IMR-90 (cell line): ENCODE results near the gene LAG3. TPM values are rescaled to one million over a fixed set of nuclear protein-coding genes. Genes with fewer than 3 reads are reported as not detected.

ENCODE experiments used
- ATAC-seq: fragments of 200-7000 bp; cut with Tn5 transposase; 2 replicates; pipeline ENCODE4 v1.9.1; 2020; ENCODE audit warnings: low read depth, mild to moderate bottlenecking, moderate library complexity
- BruUV-seq: library from RNA; stranded (reverse); fragments of 400-500 nt; replicated peaks from 2 replicates; lab custom pipeline; 2021; lab: Mats Ljungman, UMichigan
- CTCF ChIA-PET: fragments of 300-600 bp; formaldehyde crosslinking; extraction: SDS; loops from one replicate; lab custom pipeline; 2021; ENCODE audit warnings: antibody characterized with exemption; lab: Yijun Ruan, JAX
- POLR2A ChIA-PET: fragments of 300-600 bp; sonication (Branson Sonifier 250); formaldehyde crosslinking; loops from one replicate; lab custom pipeline; 2022; ENCODE audit warnings: antibody characterized with exemption; ENCODE audit not compliant: unreplicated experiment; lab: Charles Lee
- DNase-seq: peaks from one replicate; pipeline ENCODE4 v3.0.0; 2013
- H2AFZ ChIP-seq: replicated peaks from 2 replicates; pipeline ENCODE3; 2013; ENCODE audit warnings: low read length, mild to moderate bottlenecking; ENCODE audit not compliant: poor library complexity
- H2AK5ac ChIP-seq: 2 replicates; pipeline ENCODE4 v1.6.1; 2013; ENCODE audit warnings: low read depth, low read length, inconsistent platforms
- H2AK9ac ChIP-seq: replicated peaks from 2 replicates; pipeline ENCODE3; 2013; ENCODE audit warnings: mild to moderate bottlenecking, low read depth, low read length, moderate library complexity; ENCODE audit not compliant: poor library complexity
- H2BK120ac ChIP-seq: 2 replicates; pipeline ENCODE4 v1.6.1; 2013; ENCODE audit warnings: low read depth, low read length, inconsistent platforms
- H2BK15ac ChIP-seq: 3 replicates; pipeline ENCODE4 v1.6.1; 2013; ENCODE audit warnings: low read depth, low read length, inconsistent platforms
- H2BK20ac ChIP-seq: 2 replicates; pipeline ENCODE4 v1.6.1; 2013; ENCODE audit warnings: low read depth, mild to moderate bottlenecking, inconsistent platforms, low read length, moderate library complexity
- H2BK5ac ChIP-seq: 2 replicates; pipeline ENCODE4 v1.6.1; 2013; ENCODE audit warnings: mild to moderate bottlenecking, low read depth, low read length, inconsistent platforms; ENCODE audit not compliant: poor library complexity, severe bottlenecking
- H3K14ac ChIP-seq: replicated peaks from 2 replicates; pipeline ENCODE4 v1.6.1; 2013; ENCODE audit warnings: low read depth, low read length, inconsistent platforms
- H3K18ac ChIP-seq: 2 replicates; pipeline ENCODE4 v1.6.1; 2013; ENCODE audit warnings: low read depth, low read length, control low read depth
- H3K23ac ChIP-seq: 2 replicates; pipeline ENCODE4 v1.6.1; 2013; ENCODE audit warnings: low read depth, low read length, inconsistent platforms
- H3K27ac ChIP-seq: 2 replicates; pipeline ENCODE4 v1.5.1; 2013; ENCODE audit warnings: mild to moderate bottlenecking, control low read depth, low read length; ENCODE audit not compliant: insufficient read depth
- H3K27me3 ChIP-seq: 2 replicates; pipeline ENCODE4 v1.6.1; 2013; ENCODE audit warnings: low read length; ENCODE audit not compliant: control insufficient read depth, insufficient read depth
- H3K36me3 ChIP-seq: 2 replicates; pipeline ENCODE4 v1.6.1; 2013; ENCODE audit warnings: low read length, mixed read lengths; ENCODE audit not compliant: control insufficient read depth, insufficient read depth
- H3K4ac ChIP-seq: 2 replicates; pipeline ENCODE4 v1.6.1; 2013; ENCODE audit warnings: low read depth, low read length, inconsistent platforms
- H3K4me1 ChIP-seq: 2 replicates; pipeline ENCODE4 v1.6.1; 2013; ENCODE audit warnings: low read length, mixed read lengths; ENCODE audit not compliant: control insufficient read depth, insufficient read depth
- H3K4me2 ChIP-seq: 2 replicates; pipeline ENCODE4 v1.6.1; 2013; ENCODE audit warnings: low read depth, mild to moderate bottlenecking, control low read depth, low read length, moderate library complexity
- H3K4me3 ChIP-seq: 2 replicates; pipeline ENCODE4 v1.5.1; 2013; ENCODE audit warnings: low read depth, mild to moderate bottlenecking, control low read depth, low read length, moderate library complexity; ENCODE audit not compliant: insufficient read depth
- H3K56ac ChIP-seq: 2 replicates; pipeline ENCODE4 v1.6.1; 2013; ENCODE audit warnings: low read length, inconsistent platforms; ENCODE audit not compliant: insufficient read depth; ENCODE audit errors: extremely low read depth
- H3K79me1 ChIP-seq, 2 experiments: 2 replicates each; pipeline ENCODE4 v1.6.1; 2013; ENCODE audit warnings: low read length in 2 of 2, inconsistent platforms in 1 of 2, low read depth in 1 of 2
- H3K9ac ChIP-seq: 2 replicates; pipeline ENCODE4 v1.6.1; 2013; ENCODE audit warnings: low read depth, low read length, control low read depth
- H3K9me1 ChIP-seq: 2 replicates; pipeline ENCODE4 v1.6.1; 2013; ENCODE audit warnings: low read length, inconsistent platforms; ENCODE audit not compliant: insufficient read depth
- H3K9me3 ChIP-seq: 2 replicates; pipeline ENCODE4 v1.6.1; 2013; ENCODE audit warnings: low read length; ENCODE audit not compliant: control insufficient read depth, insufficient read depth
- H4K20me1 ChIP-seq: 2 replicates; pipeline ENCODE4 v1.6.1; 2013; ENCODE audit warnings: low read length, inconsistent platforms; ENCODE audit not compliant: insufficient read depth
- H4K5ac ChIP-seq: 2 replicates; pipeline ENCODE4 v1.6.1; 2013; ENCODE audit warnings: mild to moderate bottlenecking, low read depth, low read length, control low read depth
- H4K8ac ChIP-seq, 2 experiments: 2 replicates each; pipeline ENCODE4 v1.6.1; 2013; ENCODE audit warnings: low read depth in 2 of 2, low read length in 2 of 2, control low read depth in 1 of 2, inconsistent platforms in 1 of 2
- H4K91ac ChIP-seq: 2 replicates; pipeline ENCODE4 v1.6.1; 2013; ENCODE audit warnings: low read depth, low read length, inconsistent platforms; ENCODE audit not compliant: insufficient read depth
- BHLHE40 ChIP-seq: fragments of 150-350 bp; IDR thresholded peaks from 2 replicates; pipeline ENCODE4 v1.6.1; 2016; ENCODE audit warnings: mild to moderate bottlenecking, low read depth, low read length
- CEBPB ChIP-seq: IDR thresholded peaks from 2 replicates; pipeline ENCODE4 v1.6.1; 2012; ENCODE audit warnings: low read depth, low read length, improper control_type of control experiment
- CHD1 ChIP-seq: IDR thresholded peaks from 2 replicates; pipeline ENCODE4 v1.6.1; 2012; ENCODE audit warnings: low read depth, low read length, improper control_type of control experiment
- FOS ChIP-seq: fragments of 150-350 bp; IDR thresholded peaks from 2 replicates; pipeline ENCODE4 v1.6.1; 2016; ENCODE audit warnings: low read depth, low read length
- MAFK ChIP-seq: IDR thresholded peaks from 2 replicates; pipeline ENCODE4 v1.6.1; 2012; ENCODE audit warnings: low read depth, low read length, improper control_type of control experiment
- POLR2A ChIP-seq: IDR thresholded peaks from 2 replicates; pipeline ENCODE4 v1.6.1; 2012; ENCODE audit warnings: mild to moderate bottlenecking, low read depth, low read length
- RAD21 ChIP-seq: IDR thresholded peaks from 2 replicates; pipeline ENCODE4 v1.6.1; 2012; ENCODE audit warnings: low read length, improper control_type of control experiment
- SMC3 ChIP-seq: fragments of 150-350 bp; IDR thresholded peaks from 2 replicates; pipeline ENCODE4 v1.6.1; 2016; ENCODE audit warnings: low read depth, mild to moderate bottlenecking, antibody characterized with exemption, low read length, moderate library complexity
- WGBS, 2 experiments: methylation state at CpG; one replicate each; pipeline versions ENCODE4 v1.1.5 to v1.1.7; 2013; ENCODE audit warnings: missing lambda C conversion rate in 2 of 2; ENCODE audit not compliant: insufficient read length in 1 of 2; ENCODE audit errors: extremely low coverage in 2 of 2; 5-methylcytosine and 5-hydroxymethylcytosine counted together
- dilution Hi-C: fragments of 300-500 bp; cut with HindIII; formaldehyde crosslinking; loops from one replicate; pipeline ENCODE4 v1.14.3; 2018; ENCODE audit warnings: low sequenced_read_pairs; ENCODE audit not compliant: unreplicated experiment
- in situ Hi-C: fragments of 300-500 bp; cut with MboI; formaldehyde crosslinking; loops from 3 replicates; pipeline ENCODE4 v1.14.3; 2019; ENCODE audit warnings: low sequenced_read_pairs, inconsistent platforms, mixed read lengths
- intact Hi-C: fragments of 100-400 bp; cut with micrococcal nuclease; formaldehyde crosslinking; loops from 2 replicates; pipeline ENCODE4 v1.10.0; 2022
- polyA plus RNA-seq, 3 experiments: library from polyadenylated mRNA; depleted of rRNA; stranded (reverse); fragments of >200 nt; gene quantifications; 2 replicates each; pipeline ENCODE4 v1.2.3, GENCODE V29; 2012; ENCODE audit warnings: low replicate concordance in 1 of 3
- total RNA-seq: library from RNA; depleted of rRNA; stranded (reverse); fragments of >200 nt; gene quantifications from 2 replicates; pipeline ENCODE4 v1.2.3, GENCODE V29; 2012
- TF ChIP-seq, protein P1 (sequence below): fragments of 150-350 bp; IDR thresholded peaks from 2 replicates; pipeline ENCODE4 v1.6.1; 2016; ENCODE audit warnings: low read depth, mild to moderate bottlenecking, low read length, moderate library complexity, borderline replicate concordance
- TF ChIP-seq, protein P2 (sequence below): conservative IDR thresholded peaks from 2 replicates; pipeline ENCODE4 v1.5.1; 2012; ENCODE audit warnings: mild to moderate bottlenecking, low read depth, low read length, improper control_type of control experiment
- TF ChIP-seq, protein P3 (sequence below): fragments of 150-350 bp; IDR thresholded peaks from 2 replicates; pipeline ENCODE4 v1.6.1; 2017; ENCODE audit warnings: mild to moderate bottlenecking, antibody characterized with exemption, low read length, low read depth

The LAG3 gene
- total and polyA plus RNA-seq, 2 of the 4 experiments (the other 2 are of a cell fraction), result 0.41 TPM; not detected in 1

DNA sequence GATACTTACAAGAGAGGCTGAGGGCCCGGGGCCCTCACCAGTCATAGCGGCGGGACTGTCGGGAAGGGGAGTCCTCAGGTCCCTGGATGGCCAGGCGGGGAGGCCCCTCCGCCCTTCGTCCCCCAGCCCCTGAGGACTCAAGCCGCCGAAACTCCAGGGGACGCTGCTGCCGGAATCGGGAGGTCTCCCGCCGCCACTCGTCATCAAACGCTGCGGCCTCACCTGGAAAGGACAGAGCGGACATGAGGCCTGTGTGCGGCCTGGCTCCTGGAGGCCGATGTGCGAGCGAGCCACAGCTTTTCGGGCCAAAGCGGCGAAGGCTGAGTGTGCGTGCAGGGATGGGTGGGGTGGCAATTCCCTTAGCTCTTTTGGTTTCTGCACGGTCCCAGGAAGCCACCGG is 23.6 kb upstream of the LAG3 start:
- CTCF ChIA-PET, result no interaction called here
- in situ Hi-C loops, result no loop called here
- peaks cover 5% of the 10 kb centered on the region for H3K4me1 ChIP-seq

More for the DNA sequence above, 23.6 kb upstream of the LAG3 start:
- Histone ChIP-seq H2BK5ac (no peak overlapping the region), H3K18ac (no peak overlapping the region), H3K14ac (no peak overlapping the region), H4K20me1 (peaks cover 16% of the 10 kb centered on the region), H3K27ac (no peak overlapping the region), H3K9ac (no peak overlapping the region), H3K4me2 (no peak overlapping the region), H3K4ac (no peak overlapping the region), H3K56ac (no peak overlapping the region), H3K4me3 (no peak overlapping the region), H3K36me3 (peaks cover 56% of the 10 kb centered on the region), H2AK5ac (no peak overlapping the region), H3K79me1 (peaks cover 22 to 36% of the 10 kb centered on the region in 2 experiments), H3K9me1 (peaks cover 4% of the 10 kb centered on the region), H2BK120ac (no peak overlapping the region), H3K23ac (no peak overlapping the region), H3K27me3 (no peaks in the 10 kb centered on the region), H4K8ac (no peak overlapping the region), H2AFZ (no peak overlapping the region), H4K5ac (no peak overlapping the region), H2BK20ac (no peak overlapping the region), H2AK9ac (no peak overlapping the region), H3K9me3 (no peaks in the 10 kb centered on the region), H4K91ac (no peak overlapping the region), H2BK15ac (no peak overlapping the region)
- POLR2A ChIA-PET, result no interaction called here
- BruUV-seq, result no TSS peak
- WGBS, 2 experiments, result 97% methylated on average over 14 of the region's 28 CpGs; no CpG with 5 or more reads in 1 of the 2 experiments
- dilution Hi-C loops, result no loop called here
- TF ChIP-seq, protein P1, sequence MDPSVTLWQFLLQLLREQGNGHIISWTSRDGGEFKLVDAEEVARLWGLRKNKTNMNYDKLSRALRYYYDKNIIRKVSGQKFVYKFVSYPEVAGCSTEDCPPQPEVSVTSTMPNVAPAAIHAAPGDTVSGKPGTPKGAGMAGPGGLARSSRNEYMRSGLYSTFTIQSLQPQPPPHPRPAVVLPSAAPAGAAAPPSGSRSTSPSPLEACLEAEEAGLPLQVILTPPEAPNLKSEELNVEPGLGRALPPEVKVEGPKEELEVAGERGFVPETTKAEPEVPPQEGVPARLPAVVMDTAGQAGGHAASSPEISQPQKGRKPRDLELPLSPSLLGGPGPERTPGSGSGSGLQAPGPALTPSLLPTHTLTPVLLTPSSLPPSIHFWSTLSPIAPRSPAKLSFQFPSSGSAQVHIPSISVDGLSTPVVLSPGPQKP, result no peak
- TF ChIP-seq BHLHE40 (no peak), MAFK (no peak), FOS (no peak), CEBPB (no peak), SMC3 (no peak), POLR2A (no peak), CHD1 (no peak), RAD21 (no peak)
- TF ChIP-seq, protein P2, sequence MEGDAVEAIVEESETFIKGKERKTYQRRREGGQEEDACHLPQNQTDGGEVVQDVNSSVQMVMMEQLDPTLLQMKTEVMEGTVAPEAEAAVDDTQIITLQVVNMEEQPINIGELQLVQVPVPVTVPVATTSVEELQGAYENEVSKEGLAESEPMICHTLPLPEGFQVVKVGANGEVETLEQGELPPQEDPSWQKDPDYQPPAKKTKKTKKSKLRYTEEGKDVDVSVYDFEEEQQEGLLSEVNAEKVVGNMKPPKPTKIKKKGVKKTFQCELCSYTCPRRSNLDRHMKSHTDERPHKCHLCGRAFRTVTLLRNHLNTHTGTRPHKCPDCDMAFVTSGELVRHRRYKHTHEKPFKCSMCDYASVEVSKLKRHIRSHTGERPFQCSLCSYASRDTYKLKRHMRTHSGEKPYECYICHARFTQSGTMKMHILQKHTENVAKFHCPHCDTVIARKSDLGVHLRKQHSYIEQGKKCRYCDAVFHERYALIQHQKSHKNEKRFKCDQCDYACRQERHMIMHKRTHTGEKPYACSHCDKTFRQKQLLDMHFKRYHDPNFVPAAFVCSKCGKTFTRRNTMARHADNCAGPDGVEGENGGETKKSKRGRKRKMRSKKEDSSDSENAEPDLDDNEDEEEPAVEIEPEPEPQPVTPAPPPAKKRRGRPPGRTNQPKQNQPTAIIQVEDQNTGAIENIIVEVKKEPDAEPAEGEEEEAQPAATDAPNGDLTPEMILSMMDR, result no peak
- TF ChIP-seq, protein P3, sequence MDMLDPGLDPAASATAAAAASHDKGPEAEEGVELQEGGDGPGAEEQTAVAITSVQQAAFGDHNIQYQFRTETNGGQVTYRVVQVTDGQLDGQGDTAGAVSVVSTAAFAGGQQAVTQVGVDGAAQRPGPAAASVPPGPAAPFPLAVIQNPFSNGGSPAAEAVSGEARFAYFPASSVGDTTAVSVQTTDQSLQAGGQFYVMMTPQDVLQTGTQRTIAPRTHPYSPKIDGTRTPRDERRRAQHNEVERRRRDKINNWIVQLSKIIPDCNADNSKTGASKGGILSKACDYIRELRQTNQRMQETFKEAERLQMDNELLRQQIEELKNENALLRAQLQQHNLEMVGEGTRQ, result no peak
- DNase-seq (no peak), ATAC-seq (no peak)
- intact Hi-C loops, result no loop called here
